GM18520 (cell line): ENCODE data around the gene KCTD8.
A peak's percentile ranks its signal among the peaks of the same experiment; 100 is the strongest.

Experiments used
- ATAC-seq: cut with Tn5 transposase; IDR thresholded peaks from one replicate; pipeline ENCODE4 v1.9.1; 2021; ENCODE audit not compliant: unreplicated experiment

Gene KCTD8

GRCh38 chr4:44448521-44449461, at the start of gene KCTD8:
TSS of gene KCTD8 (minus strand) at chr4:44448809.
- peak; percentile 96 for ATAC-seq

DNA sequence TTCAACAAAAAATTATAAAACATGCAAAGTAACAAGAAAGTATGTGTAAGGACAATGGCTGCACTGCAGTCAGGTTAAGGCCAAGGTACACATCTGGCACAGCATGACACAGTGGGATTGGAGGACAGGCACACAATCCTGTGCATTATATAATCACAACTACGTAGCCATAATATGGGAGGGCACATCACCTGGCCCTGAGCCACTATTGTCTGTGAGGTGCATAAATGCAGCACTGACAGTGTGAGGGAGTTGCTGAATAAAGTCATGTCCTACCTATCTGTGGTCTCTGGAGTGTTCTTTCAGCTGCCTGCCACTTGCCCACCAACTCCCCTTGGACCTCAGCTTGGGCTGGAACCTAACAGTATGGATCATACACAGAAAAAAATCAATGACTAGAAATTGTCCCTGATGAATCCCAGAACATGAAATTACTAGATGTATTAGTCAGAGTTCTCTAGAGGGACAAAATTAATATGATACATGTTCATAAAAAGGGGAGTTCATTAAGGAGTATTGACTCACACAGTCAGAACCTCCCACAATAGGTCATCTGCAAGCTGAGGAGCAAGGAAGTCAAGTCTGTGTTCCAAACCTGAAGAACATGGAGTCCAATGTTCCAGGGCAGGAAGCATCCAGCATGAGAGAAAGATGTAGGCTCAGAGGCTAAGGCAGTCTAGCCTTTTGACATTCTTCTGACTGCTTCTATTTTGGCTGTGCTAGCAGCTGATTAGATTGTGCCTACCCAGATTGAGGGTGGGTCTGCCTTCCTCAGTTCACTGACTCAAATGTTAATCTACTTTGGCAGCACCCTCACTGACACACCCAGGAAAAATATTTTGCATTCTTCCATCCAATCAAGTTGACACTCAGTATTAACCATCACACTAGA, 46.4 kb upstream of the KCTD8 start:
- ATAC-seq = no peak

GRCh38 chr4:44493924-44494323, 45.3 kb upstream of the KCTD8 start:
- no peak for ATAC-seq

- ATAC-seq = no peak
Measured at GRCh38 chr4:44487341-44487740, 38.7 kb upstream of the KCTD8 start.

DNA sequence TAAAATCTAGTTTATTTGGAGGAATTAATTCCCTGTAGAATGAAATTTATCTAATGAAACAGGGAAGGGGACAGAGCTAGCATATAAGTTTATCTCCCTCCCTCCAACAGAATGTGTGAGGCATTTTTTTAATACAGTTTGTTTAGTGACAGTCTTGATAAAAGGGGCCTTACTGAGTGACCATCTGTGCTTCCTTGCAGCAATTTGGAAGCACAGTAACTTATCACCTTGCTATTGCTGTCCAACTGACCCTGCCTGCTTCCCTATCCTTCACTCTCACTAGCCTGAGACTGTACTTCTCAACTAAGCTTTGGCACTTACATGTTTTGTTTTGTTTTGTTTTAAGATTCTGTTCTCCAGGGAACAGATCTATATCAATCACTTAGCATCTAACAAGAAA, 31.1 kb upstream of the KCTD8 start:
- no peak for ATAC-seq

DNA sequence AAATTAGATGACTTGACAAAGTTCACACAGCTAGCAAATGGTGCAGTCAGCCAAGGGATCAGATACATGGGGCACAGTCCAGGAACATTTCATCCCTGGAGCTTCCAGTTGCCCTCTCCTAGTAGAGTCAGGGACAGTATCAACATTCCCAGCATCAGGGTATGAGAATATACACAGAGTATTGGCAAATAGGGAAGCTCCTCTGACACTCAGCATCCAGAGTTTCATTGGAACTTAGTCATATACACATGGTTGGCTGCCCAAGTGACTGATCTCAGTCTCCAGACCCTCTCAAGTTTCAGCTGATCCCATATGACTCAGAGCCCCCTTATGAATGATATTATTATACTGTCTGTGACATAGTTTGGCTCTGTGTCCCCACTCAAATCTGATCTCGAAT, 13.7 kb upstream of the KCTD8 start:
- ATAC-seq = no peak

GRCh38 chr4:44447563-44448504, 775 bp downstream of the KCTD8 start:
- ATAC-seq = no peak

DNA sequence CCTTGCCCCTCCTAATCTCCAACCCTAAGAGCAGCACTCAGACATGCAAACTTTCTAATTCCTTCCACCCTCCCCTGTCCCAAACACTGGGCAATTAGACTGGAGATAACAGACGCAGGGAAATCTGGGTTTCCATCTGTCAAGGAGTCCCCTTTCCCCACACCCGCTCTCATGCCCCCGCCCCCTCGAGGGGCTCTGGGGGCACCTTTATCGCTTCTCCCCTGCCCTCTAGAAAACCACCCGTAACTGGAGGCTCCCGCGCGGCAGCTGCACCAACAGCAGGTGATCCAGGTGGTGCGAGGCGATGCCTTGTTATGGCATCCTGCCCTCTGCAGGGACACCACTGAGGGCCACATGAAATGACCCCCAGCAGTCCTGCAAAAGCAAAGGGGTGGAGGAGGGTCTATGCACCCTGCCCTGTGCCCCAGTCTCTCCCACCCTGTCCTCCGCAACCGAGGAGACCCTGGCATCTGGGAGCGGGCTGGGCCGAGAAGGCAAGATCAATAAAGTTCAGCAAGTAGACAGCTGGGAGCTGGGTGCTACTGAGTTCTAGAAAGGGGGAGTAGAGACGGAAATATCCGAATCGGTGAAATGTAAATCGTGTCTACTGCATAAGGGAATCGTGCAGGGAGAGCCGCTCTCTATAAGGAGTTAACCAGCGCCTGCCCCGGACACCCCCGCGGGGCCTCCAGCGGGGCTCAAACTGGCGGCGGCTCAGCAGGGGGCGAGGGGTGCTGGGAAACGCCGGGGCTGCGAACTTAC, 1.6 kb downstream of the KCTD8 start:
- no peak for ATAC-seq

GRCh38 chr4:44446191-44446590, 2.4 kb downstream of the KCTD8 start:
- no peak for ATAC-seq

DNA sequence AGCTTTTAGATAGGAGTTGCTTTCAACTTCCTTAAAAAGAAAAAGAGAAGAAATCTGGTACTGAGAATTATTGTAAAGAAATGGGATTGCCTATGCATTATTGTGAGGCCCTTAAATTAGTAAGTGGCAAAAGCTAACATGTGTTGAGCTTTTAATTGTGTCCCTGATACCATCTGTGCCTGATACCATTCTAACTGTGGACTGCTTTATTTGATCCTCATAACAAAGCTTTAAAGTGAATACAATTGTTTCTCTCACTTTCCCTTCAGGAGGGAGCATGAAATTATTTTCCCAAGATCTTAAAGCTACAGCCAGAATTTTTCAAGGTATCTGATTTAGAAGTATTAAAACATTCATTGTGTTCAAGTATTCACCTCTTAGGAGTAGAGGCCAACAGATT, 9.9 kb downstream of the KCTD8 start:
- ATAC-seq = no peak

DNA sequence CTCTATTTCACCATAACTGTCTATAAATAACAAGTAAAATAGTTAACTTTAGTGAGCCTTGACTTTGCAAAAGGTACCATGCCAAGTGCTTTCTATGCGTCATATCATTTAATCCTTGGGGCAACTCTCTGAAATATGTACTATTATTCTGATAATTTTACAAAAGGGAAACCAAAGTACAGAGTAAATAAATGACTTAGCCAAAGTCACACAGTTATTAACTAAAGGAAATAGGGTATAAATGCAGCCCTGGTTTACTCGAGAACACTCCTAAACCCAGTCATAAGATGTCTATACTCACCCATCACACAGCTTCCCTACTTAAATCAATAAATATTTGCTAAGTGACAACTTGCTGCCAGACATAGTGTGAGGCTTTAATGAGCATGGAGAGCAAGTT, 14.4 kb downstream of the KCTD8 start:
- ATAC-seq = no peak

- no peak for ATAC-seq
Measured at GRCh38 chr4:44425614-44426208, 22.9 kb downstream of the KCTD8 start.

DNA sequence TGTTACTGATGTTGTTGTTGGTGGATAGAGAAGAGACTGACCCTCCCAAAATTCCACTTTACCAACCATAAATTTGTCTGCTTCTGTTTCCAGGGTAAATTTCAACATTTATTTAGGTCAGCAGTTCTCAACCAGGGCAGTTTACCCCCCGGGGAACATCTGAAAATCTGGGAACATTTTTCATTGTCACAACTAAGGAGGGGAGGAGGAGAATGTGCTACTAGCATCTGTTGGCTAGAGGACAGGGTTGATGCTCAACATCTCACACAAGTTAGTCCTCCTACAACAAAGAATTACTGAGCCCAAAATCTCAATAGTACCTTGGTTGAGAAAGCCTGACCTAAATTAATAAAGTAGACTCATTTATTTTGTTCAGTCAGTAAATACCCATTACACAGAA, 25.7 kb downstream of the KCTD8 start:
- ATAC-seq = no peak

GRCh38 chr4:44421330-44422065, 27.1 kb downstream of the KCTD8 start:
- no peak for ATAC-seq

DNA sequence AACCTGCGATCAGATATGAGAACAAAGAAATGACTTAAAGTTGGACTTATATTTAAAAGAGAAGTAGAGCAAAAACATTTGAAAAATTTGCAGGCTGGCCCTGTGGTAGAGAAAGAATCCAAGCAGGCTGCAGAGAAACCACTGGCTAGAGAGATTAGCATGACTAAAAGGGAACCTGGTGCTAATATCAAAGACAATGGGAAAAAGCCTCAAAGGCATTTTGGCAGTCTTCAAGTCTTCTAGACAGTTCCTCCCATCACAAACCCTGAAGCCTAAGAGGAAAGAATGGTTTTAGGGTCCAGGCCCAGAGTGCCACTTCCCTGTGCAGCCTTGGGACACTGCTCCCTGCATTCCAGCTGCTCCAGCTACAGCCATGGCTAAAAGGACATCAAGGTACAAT, 33.4 kb downstream of the KCTD8 start:
- no peak for ATAC-seq

DNA sequence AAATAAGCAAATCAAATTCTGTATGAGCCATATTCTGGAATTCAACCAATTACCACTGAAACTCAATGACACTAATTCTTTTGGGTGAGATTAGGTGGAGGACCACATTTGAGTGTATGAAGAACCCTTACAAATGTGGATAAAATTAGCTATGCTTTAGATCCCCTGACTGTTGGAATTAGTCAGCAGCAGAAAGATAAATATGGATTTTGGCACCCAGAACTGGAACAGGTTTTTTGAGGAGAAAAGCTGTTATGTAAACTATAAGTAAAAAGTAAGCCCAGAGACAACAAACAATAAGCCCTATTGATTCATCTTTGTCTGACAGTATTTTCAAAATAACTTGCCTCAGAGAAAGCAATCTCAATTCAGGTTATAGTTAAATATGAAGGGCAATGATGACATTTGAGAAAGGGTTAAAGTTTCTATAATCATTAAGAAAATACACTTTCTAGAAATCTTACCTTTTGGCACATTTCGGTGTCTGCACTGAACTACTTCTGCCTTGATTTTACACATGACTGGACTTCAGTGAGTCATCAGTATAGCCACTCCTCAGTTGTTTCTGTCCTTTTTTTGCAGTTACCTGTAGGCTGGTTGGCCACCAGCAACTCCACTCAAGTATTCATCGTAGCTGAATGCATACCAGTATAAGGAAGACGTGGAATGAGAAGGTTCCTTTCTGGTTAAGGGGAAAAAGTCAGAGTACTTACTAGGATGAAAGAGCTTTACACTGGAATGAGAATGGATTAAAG, 80.0 kb downstream of the KCTD8 start:
- ATAC-seq = no peak

DNA sequence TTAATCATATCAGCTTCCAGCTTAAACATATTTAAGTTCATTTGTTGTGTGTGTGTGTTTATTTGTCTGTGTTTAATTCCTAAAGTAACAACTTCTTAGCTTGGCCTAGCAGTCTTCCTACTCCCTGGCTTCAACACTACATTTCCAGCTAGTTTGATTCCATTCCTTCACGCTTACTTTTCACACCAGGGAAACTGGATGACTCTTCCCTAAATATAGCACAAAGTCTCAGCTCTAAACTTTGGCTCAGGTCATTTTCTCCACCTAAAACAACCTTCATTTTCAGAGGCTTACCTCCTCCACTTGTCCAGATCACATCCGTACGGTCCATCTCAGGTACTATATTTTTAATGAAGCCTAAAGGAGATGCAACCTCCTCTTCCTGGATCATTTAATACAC, 94.4 kb downstream of the KCTD8 start:
- no peak for ATAC-seq

DNA sequence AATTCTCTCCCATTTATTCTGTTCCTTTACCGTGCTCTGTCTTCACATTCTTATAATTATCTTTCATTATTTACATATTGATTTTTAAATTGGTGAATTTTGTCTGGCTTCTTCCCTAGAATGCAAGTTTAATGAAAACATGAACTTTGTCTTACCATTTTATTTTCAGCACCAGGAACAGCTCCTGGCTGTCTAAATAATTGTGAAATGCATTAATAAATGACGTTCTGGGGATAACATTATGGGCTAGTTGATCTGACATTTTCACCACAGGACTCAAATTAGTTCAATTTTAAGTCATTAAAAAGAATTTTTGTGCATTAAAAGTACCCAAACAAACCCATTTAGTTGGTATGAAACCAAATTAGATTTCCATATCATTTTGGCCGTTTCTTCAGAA, 97.5 kb downstream of the KCTD8 start:
- ATAC-seq = no peak
